SK-N-SH treated with all-trans-retinoic acid at 6 μM for 48 hours (cell line): Measurements from ENCODE around the gene CEP250.

ENCODE experiments used
- ARNTL ChIP-seq: fragments of 450-650 bp; formaldehyde crosslinking; IDR thresholded peaks from 2 replicates; pipeline ENCODE4 v1.5.0; 2020; ENCODE audit warnings: low read depth, mild to moderate bottlenecking, moderate library complexity, borderline replicate concordance
- TOX ChIP-seq: fragments of 250-450 bp; sonication (Bioruptor Pico); IDR thresholded peaks from 2 replicates; pipeline ENCODE4 v1.8.0; 2021; ENCODE audit warnings: mild to moderate bottlenecking, moderate library complexity, borderline replicate concordance
- ZFP3 ChIP-seq: fragments of 250-450 bp; sonication (Bioruptor Pico); IDR thresholded peaks from 2 replicates; pipeline ENCODE4 v1.5.0; 2020; ENCODE audit warnings: mild to moderate bottlenecking, moderate library complexity
- ZFP30 ChIP-seq: fragments of 450-650 bp; formaldehyde crosslinking; IDR thresholded peaks from 2 replicates; pipeline ENCODE4 v1.5.0; 2022; ENCODE audit warnings: mild to moderate bottlenecking, moderate library complexity
- TF ChIP-seq, protein P1 (sequence below): fragments of 250-450 bp; sonication (Bioruptor Pico); IDR thresholded peaks from 2 replicates; pipeline ENCODE4 v1.5.1; 2020; ENCODE audit warnings: low read depth, mild to moderate bottlenecking, moderate library complexity
- TF ChIP-seq, protein P2 (sequence below): fragments of 250-450 bp; sonication (Bioruptor Pico); IDR thresholded peaks from 2 replicates; pipeline ENCODE4 v1.8.0; 2021; ENCODE audit warnings: low read depth, mild to moderate bottlenecking, moderate library complexity, borderline replicate concordance

DNA sequence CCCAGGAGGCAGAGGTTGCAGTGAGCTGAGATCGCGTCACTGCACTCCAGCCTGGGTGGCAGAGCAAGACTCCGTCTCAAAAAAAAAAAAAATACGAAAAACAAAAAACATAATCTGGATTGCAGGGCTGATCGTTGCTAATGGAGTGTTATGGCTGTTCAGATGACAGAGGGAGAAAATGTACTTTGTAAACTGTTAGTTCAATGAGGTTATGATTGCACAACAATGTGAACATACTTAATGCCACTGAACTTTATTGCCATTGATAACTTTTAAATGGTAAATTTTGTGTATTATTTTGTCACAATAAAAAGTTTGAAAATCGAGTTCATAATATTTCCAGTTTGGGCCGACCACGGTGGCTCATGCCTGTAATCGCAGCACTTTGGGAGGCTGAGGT, 63.6 kb downstream of the CEP250 start:
- TF ChIP-seq, protein P1, sequence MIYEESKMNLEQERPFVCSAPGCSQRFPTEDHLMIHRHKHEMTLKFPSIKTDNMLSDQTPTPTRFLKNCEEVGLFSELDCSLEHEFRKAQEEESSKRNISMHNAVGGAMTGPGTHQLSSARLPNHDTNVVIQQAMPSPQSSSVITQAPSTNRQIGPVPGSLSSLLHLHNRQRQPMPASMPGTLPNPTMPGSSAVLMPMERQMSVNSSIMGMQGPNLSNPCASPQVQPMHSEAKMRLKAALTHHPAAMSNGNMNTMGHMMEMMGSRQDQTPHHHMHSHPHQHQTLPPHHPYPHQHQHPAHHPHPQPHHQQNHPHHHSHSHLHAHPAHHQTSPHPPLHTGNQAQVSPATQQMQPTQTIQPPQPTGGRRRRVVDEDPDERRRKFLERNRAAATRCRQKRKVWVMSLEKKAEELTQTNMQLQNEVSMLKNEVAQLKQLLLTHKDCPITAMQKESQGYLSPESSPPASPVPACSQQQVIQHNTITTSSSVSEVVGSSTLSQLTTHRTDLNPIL (CRISPR knock-in tag), result no peak
- TF ChIP-seq ZFP30 (CRISPR knock-in tag), result no peak
- TF ChIP-seq, protein P2, sequence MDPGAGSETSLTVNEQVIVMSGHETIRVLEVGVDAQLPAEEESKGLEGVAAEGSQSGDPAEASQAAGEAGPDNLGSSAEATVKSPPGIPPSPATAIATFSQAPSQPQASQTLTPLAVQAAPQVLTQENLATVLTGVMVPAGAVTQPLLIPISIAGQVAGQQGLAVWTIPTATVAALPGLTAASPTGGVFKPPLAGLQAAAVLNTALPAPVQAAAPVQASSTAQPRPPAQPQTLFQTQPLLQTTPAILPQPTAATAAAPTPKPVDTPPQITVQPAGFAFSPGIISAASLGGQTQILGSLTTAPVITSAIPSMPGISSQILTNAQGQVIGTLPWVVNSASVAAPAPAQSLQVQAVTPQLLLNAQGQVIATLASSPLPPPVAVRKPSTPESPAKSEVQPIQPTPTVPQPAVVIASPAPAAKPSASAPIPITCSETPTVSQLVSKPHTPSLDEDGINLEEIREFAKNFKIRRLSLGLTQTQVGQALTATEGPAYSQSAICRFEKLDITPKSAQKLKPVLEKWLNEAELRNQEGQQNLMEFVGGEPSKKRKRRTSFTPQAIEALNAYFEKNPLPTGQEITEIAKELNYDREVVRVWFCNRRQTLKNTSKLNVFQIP, result no peak
- TF ChIP-seq ARNTL (CRISPR knock-in tag), result no peak
- TF ChIP-seq ZFP3 (CRISPR knock-in tag), result no peak
- TF ChIP-seq TOX, result no peak
